Embryonic facial prominence (tissue), 1 donor: Measurements from ENCODE around the gene TSEN54.

Experiments
- DNase-seq: peaks from one replicate; pipeline ENCODE4 v3.0.0-alpha.2; 2016; ENCODE audit errors: extremely low spot score

TSEN54 gene

DNA sequence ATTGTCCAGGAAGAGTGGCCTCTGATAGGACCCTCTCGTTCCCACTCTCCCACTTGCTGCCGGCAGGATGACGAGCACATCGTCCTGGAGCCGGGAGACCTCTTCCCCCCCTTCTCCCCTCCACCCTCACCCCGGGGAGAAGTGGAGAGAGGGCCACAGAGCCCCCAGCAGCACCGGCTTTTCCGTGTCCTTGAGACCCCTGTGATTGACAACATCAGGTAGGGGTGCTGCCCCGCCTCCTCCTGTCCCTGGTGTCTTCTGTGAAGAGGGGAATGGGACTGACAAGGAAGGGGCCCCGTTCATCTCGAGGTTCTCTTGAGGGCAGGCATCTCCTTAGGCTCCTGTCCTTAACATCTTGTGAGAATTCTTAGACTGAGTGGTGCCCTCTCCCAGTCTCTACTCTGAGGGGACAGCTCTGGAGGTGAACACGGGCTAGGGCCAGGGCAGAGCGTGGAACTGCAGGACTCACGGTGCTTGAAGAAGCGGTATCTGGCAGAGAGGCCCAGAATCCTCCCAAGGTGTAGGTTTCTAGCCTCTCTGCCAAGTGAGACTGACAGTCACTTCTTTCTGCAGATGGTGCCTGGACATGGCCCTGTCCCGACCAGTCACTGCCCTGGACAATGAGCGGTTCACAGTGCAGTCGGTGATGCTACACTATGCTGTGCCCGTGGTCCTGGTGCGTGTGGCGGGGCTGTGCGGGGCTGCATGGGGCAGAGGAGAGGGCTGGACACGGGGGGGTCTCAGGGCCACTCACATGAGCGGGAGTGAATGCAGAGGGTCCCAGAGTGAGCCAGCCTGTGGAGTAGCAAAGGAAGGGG lies 27.4 kb upstream of the TSEN54 start:
- DNase-seq = no peak

DNA sequence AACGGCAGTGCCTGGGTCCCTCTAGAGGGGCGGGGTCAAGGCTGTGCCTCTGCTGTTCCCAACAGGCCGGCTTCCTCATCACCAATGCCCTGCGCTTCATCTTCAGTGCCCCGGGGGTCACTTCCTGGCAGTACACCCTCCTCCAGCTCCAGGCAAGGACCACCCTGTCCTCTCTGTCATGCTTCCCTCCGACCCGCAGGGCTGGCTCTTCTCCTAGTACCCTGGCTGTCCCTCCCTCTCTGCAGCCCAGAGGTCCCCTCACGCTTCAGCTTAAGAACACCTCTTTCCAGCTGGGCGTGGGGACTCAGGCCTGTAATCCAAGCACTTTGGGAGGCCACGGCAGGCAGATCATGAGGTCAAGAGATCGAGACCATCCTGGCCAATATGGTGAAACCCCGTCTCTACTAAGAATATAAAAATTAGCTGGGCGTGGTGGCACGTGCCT lies 26.8 kb upstream of the TSEN54 start:
- no peak for DNase-seq

DNA sequence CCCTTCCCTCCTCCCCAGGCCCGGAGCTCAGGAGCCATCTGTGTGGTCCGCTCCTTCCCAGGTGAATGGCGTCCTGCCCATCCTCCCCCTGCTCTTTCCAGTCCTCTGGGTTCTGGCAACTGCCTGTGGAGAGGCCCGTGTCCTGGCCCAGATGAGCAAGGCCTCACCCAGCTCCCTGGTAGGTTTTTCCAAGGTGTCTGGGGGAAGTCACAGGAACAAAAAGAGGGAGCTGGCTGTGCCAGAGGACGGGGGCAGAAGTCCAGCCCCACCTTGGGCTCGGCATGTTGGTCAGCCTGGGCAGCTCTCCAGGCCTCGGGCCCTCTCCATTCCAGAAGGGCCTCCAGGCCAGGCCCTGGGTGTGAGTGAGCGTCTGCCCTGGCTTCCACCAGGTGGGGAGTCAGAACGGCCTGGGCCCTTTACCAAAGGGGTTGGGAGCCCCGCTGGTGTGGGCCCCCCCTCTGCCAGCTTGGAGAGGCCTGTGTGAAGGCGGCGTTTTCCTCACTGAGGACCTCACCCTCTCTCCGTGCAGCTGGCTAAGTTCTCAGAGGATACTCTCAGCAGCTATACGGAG lies 26.1 kb upstream of the TSEN54 start:
- no peak for DNase-seq

DNA sequence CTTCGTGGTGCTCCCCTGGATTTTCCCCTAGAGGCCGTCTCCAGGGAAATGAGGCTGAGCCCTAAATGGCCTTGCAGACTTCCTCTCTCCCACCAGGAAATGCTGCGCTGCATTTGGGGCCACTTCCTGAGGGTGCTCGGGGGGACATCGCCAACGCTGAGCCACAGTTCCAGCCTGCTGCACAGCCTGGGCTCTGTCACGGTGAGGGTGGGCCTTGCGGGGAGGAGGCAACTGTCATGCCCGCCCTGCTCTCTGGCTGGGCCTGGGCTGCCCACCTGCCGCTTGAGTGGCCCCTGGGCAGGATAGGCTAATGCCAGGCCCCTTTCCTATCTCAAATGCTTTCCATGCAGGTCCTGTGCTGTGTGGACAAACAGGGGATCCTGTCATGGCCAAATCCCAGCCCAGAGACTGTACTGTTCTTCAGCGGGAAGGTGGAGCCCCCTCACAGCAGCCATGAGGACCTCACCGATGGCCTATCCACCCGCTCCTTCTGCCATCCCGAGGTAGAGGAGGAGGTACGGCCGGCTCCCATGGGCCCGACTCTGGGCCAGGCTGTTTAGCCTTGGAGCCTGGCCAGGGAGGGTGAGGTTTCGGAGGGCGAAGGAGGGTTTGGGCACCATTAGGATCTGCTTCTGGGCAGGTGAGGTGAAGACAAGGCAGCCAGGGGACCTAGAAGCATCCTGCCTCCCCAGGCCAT lies 25.2 kb upstream of the TSEN54 start:
- DNase-seq = no peak

DNA sequence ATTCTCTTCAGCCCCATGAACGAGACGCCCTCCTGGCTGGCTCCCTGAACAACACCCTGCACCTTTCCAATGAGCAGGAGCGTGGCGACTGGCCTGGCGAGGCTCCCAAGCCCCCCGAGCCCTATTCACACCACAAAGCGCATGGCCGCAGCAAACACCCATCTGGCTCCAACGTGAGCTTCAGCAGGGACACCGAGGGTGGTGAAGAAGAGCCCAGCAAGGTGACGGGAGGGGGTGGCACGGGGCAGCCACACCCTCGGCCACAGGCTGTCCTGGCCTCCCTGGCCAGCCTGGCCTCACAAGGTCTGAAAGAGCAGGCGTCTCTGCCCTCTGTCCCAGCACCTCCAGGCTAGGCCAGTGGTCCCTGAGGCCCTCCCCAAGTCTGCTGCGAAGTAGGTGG lies 24.6 kb upstream of the TSEN54 start:
- DNase-seq = no peak

DNA sequence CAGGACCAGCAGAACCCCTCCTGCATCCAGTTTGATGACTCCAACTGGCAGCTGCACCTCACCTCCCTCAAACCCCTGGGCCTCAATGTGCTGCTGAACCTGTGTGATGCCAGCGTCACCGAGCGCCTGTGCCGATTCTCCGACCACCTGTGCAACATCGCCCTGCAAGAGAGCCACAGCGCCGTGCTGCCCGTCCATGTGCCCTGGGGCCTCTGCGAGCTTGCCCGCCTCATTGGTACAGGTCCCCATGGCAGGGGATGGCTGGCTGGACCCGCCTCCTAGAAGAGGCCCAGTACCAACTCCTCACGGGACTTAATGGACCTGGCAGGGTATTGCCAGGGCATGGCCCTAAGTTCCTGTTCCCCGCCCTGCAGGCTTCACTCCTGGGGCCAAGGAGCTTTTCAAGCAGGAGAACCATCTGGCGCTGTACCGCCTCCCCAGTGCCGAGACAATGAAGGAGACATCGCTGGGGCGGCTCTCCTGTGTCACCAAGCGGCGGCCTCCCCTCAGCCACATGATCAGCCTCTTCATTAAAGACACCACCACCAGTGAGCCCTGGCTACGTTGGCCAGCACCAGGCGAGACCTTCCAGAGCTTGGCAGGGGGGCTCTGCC lies 23.7 kb upstream of the TSEN54 start:
- no peak for DNase-seq

DNA sequence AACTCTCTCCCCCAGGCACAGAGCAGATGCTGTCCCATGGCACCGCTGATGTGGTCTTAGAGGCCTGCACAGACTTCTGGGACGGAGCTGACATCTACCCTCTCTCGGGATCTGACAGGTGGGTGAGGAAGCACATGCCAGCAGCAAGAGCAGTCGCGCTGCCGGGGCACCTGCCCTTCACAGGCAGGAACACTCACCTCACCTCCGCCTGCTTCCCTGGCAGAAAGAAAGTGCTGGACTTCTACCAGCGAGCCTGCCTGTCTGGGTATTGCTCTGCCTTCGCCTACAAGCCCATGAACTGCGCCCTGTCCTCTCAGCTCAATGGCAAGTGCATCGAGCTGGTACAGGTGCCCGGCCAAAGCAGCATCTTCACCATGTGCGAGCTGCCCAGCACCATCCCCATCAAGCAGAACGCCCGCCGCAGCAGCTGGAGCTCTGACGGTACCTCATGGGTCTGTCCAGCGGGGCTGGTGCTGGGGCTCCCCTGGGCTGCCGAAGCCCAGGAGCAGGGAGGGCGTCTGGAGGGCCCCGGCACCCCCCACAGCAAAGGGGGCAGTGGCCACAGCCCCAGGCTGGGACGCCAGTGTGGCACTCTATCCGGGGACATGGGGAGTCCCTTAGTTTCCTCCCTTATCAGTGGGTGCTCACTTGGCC lies 22.7 kb upstream of the TSEN54 start:
- no peak for DNase-seq

DNA sequence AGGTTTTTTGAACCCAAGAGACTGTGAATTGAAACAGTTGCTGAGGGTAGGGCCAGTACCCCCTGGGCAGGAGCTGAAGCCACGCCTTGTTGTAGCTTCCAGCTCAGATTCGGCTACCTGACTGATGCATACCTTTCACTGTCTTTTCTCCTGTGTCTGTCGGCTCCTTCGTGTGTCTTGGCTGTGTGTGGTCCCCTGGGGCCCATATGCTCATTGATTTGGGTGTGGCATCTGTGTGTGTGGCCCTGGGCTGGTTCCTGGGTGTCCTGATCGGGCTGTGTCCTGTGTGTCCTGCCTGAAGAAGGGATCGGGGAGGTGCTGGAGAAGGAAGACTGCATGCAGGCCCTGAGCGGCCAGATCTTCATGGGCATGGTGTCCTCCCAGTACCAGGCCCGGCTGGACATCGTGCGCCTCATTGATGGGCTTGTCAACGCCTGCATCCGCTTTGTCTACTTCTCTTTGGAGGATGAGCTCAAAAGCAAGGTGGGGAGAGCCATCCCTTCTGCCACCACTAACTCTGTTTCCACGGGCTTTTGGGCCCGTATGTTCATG lies 21.9 kb upstream of the TSEN54 start:
- no peak for DNase-seq

DNA sequence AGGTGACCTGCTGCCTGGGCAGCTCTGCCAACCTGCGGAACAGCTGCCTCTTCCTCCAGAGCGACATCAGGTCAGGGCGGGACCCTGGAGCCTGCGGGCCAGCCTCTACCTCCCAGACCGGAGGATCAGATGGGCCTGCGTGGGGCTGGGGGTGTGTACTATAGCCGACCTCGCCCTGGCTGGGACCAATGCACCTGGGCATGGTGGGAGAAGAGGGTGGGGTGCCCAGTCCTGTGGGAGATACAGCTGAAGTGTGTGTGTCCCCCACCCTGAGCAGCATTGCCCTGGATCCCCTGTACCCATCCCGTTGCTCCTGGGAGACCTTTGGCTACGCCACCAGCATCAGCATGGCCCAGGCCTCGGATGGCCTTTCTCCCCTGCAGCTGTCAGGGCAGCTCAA lies 20.3 kb upstream of the TSEN54 start:
- no peak for DNase-seq

DNA sequence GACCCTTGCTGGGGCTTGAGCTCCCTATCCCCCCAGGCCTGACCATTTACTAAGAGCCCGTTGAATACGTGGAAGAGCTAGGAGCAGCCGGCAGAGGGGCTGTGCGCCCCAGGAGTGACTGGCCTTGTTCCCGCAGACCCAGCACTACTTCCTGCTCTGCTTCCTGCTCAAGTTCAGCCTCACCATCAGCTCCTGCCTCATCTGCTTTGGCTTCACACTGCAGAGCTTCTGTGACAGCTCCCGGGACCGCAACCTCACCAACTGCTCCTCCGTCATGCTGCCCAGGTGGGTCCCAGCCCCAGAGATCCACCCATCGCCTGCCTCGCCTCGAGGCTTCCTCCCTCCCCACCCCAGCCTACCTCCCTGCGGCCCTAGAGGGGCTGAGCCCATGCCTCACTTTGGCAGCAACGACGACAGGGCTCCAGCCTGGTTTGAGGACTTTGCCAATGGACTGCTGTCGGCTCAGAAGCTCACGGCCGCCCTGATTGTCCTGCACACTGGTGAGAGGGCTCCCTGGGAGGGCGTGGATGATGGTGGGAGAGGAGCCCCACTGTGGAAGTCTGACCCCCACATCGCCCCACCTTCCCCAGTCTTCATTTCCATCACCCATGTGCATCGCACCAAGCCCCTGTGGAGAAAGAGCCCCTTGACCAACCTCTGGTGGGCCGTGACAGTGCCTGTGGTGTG lies 18.1 kb upstream of the TSEN54 start:
- DNase-seq = no peak

DNA sequence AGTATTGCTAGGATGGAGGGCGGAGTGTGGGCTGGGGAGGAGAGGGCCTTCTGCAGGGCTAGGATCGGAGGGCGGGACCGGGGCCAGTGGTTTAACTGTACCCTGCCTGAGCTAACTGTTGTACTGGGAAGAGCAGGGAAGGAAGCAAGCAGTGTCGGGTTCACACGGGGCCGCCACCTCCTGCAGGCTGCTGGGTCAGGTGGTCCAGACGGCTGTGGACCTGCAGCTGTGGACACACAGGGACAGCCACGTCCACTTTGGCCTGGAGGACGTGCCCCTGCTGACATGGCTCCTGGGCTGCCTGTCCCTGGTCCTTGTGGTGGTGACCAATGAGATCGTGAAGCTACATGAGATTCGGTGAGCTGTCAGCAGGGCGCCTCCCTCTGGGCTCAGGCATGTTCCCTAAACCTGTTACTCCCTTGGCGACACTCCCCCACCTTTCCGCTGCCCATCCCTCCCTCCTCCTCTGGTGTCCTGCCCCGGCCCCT lies 17.6 kb upstream of the TSEN54 start:
- no peak for DNase-seq

DNA sequence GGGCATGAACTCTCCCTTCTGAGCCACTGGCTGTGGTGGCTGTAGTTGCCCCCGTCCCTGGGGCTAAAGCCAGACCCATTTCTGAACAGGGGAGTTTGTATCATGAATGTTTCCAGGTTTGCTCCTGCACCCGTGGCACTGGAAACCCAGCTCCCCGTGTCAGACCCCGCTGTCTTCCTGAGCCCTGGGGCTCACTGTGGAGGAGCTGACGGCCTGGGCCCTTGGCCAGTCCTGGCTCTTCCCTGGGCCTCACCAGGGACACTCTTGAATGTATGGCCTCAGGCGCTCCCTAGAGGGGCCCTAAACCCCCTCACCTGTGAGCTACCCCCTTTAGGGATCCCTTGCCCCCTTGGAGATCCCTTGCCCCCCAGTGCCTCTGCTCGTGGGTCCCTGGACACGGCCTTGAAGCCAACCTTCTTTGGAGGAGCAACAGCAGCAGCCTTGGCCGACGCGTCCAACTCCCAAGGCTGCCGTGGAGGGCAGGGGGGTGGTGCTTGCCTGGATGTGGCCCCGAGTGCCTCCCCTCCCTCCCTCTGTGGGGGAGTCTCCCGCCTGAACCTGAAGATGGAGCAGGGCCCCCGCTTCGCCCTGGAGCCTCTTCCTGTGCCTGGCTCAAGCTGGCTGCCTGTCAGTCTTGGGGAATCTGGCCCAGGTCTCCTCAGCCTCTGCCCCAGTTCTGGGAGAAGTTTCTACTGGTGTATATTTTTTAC lies 16.9 kb upstream of the TSEN54 start:
- DNase-seq = no peak

DNA sequence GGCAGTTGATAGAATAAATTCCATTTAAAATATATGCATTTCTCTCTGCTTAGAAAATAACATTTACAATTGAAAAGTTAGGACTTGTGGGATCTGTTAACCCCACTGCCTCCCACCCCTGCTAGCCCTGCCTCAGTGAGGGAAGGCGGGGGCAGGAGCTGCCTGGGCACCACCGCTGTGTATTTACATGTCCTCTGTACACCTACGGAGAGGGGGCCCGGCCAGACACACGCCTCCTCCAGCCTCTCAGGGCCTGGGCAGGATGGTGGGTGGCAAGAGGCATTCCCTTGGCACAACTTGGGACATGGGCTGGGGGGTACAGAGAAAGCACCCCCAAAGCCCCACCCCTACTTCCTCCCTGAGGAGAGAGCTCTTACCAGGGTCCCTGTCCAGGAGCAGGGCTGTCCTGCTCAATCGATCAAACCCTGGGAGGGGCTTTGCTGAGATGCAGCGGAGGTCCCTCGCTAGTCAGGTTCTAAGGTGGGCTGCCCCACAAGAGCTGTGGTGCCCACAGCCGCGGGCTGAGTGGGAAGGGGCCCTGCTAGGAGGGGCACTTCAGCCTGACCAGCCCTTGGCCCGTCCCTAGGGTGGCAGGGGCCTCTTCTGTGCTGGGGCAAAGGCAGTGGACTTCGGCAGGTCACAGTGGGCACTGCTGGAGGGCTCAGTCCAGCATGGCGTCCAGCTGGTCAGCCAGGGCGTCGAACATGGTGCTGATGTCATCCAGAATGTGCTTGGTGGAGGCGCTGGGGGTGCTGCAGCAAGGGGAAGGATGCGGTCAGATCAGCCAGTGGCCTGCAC lies 15.7 kb upstream of the TSEN54 start:
- no peak for DNase-seq

DNA sequence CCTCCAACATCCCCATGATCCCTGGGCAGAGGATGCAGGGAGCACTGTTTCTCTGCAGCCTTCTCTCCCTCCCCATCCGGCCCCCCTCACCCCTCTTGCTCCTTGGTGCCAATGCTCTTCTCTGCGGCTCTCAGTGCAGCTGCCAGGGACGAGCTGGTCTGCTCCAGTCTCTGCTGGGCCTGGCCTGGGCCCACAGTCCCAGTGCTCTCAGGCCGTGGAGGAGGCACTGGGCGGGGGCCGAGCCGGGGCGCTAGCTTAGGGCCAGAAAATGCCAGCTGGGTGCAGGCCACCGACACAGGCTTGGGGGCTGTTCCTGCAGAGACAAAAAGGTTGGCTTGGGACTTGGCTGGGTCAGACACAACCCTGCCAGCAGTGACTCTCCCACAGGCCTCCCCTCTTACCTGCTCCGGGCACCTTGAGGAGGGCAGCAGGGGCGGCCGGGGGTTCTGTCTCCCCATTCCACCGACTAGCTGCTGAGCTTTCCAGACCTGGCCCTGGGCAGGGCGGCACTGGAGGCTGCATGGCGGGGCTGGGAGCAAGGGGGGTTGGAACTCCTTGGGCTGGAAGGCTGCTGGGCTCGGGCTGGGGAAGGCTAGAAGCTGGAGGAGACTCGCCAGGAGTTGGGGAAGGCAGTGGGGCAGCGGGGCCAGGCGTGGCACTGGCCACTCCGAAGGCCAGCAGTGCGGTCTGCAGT lies 14.8 kb upstream of the TSEN54 start:
- DNase-seq = no peak

DNA sequence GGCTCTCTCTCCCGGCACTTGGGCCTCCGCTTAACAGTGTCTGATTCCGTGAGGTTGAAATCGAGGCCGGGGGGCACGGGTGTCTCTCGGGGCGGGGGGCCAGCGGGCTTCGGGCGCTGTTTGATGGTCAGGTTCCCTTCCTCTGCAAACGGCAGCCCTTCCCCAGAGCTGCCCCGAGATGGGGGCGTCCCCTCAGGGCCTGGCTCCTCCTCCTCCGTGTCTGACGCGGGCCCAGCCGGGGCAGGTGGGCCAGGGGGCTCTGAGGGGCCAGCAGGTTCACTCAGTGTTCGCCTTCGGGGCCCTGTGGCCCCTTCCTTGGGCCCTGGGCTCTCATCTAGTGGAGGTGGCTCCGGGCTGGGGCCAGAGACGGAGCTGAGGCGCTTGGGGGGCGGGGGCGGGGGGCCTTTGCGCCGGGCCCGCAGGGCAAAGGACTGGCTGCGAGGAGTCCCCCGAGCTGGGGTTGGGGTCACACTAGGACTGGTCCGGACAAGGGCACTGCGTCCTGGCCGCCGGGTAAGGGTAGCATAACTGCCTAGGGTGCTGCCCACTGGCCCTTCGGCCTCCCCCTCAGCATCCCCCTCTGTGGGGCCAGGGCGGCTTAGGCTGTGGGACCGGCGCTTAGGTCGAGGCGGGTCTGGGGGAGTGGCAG lies 14.1 kb upstream of the TSEN54 start:
- no peak for DNase-seq

DNA sequence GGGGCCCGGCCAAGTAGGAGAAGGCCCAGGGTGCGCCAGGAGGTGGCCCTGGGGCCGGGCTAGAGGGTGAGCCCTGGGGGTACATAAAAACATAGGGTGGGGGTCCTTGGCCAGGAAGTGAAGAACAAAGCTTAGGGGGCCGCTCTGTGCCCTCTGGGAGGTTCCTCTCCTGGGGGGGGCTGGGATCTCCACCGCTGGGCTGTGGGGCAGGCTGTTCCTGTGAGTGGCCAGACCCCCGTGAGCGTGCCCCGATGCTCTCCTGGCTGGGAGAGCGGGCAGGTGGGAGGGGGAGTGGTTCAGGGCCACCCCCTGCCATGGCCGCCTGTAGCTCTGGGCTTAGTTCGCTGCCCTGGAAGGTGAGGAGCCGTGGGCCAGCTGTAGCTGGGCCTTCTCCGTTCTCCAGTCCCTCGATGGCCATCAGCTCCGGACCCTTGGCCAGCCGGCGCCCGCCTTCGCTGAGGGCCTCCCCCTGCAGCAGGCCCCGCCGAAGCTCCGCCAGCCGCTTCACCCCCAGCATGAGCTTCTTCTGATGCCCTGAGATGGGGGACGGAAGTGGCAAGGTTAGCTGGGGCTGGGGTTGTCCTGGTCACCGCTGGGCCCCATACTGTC lies 13.5 kb upstream of the TSEN54 start:
- DNase-seq = no peak

DNA sequence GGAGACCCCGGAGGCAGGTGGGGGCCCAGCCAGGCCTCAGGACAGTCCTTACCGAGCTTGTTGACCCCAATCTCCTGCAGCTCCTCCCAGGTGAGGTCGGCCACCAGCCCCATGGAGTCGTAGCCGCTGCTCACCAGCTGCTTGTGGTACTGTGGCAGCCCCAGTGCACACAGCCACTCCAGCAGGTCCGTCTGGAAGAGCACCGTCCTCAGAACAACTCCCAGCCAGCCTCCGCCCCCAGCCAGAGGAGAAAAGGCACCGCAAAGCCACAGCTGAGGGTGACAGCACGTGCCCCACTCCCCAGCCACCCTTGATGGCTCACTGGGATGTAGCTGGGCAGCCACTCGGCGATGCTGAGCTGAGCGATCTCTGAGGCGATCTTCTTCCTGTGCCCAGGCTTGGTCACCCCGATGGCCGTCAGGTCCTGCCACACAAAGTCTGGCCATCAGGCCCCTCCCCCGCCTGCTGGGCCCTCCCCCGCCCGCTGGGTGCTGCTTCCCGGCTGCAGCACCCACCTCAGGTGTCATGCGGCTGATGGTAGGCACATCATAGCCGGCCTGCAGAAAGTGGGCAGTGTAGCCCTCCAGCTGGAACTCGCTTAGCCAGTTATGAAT lies 12.9 kb upstream of the TSEN54 start:
- DNase-seq = no peak

DNA sequence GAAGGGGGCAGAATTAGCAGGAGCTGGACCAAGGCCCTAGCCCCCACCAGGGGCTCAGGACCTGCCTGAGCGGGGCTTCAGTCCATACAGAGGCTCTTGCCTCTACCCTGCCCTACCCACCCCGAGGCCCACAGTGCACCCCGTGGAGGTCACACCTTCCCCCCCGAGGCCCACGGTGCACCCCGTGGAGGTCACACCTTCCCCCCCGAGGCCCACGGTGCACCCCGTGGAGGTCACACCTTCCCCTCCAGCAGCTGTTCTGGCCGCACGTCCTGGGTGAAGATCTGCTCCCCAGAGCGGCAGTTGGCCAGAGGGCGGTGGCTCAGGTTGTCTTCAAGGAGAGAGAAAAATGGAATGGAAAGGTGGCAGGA lies 12.4 kb upstream of the TSEN54 start:
- no peak for DNase-seq
